H1 (cell line): ENCODE data around the gene MPPED2. TPM values are rescaled to one million over a fixed set of nuclear protein-coding genes. Genes with fewer than 3 reads are reported as not detected.

Experiments used
- CTCF ChIA-PET: fragments of 300-600 bp; sonication (Branson Sonifier 250); formaldehyde crosslinking; loops from one replicate; lab custom pipeline; 2021; ENCODE audit not compliant: partially characterized antibody; lab: Charles Lee
- POLR2A ChIA-PET: fragments of 300-600 bp; sonication (Branson Sonifier 250); formaldehyde crosslinking; loops from one replicate; lab custom pipeline; 2021; ENCODE audit warnings: inconsistent platforms; ENCODE audit not compliant: partially characterized antibody; lab: Charles Lee
- DNase-seq, 2 experiments: peaks; one replicate each; pipeline versions ENCODE4 v3.0.0 to v3.0.0-alpha.2; 2010 to 2022; ENCODE audit warnings: low spot score in 2 of 2, low read depth in 1 of 2, mixed read lengths in 1 of 2
- FAIRE-seq: peaks from 2 replicates; lab custom pipeline; 2011; peaks lifted over from hg19 to GRCh38; lab: Jason Lieb, UNC
- H2AFZ ChIP-seq: 2 replicates; pipeline ENCODE4 v1.8.1; 2012; ENCODE audit warnings: low read length, inconsistent platforms
- H2AK5ac ChIP-seq: 2 replicates; pipeline ENCODE4 v1.6.1; 2013; ENCODE audit warnings: low read depth, low read length
- H2BK120ac ChIP-seq: replicated peaks from 2 replicates; pipeline ENCODE3; 2013; ENCODE audit warnings: low read depth, low read length, inconsistent platforms
- H2BK12ac ChIP-seq: 2 replicates; pipeline ENCODE4 v1.6.1; 2013; ENCODE audit warnings: low read depth, low read length
- H2BK15ac ChIP-seq: 2 replicates; pipeline ENCODE4 v1.6.1; 2013; ENCODE audit warnings: low read length
- H2BK20ac ChIP-seq: 2 replicates; pipeline ENCODE4 v1.6.1; 2013; ENCODE audit warnings: low read length
- H2BK5ac ChIP-seq: 2 replicates; pipeline ENCODE4 v1.6.1; 2013; ENCODE audit warnings: low read depth, low read length
- H3K14ac ChIP-seq: 2 replicates; pipeline ENCODE4 v1.6.1; 2013; ENCODE audit warnings: inconsistent platforms; ENCODE audit not compliant: insufficient read length
- H3K18ac ChIP-seq: 2 replicates; pipeline ENCODE4 v1.6.1; 2013; ENCODE audit warnings: low read length; ENCODE audit errors: extremely low read depth
- H3K23ac ChIP-seq: 2 replicates; pipeline ENCODE4 v1.6.1; 2013; ENCODE audit warnings: inconsistent platforms; ENCODE audit not compliant: insufficient read length
- H3K23me2 ChIP-seq: 2 replicates; pipeline ENCODE4 v1.6.1; 2013; ENCODE audit warnings: low read depth, low read length
- H3K27ac ChIP-seq: 2 replicates; pipeline ENCODE4 v1.6.1; 2011; ENCODE audit warnings: low read depth, low read length, inconsistent platforms
- H3K27me3 ChIP-seq, 4 experiments: replicated peaks in 1 of 4; 1 replicate in 1 of 4; 2 replicates in 3 of 4; pipeline versions ENCODE4 v1.6.1 to v1.8.1; 2011 to 2013; ENCODE audit warnings: low read length in 3 of 4, mild to moderate bottlenecking in 3 of 4, inconsistent platforms in 2 of 4, mixed read lengths in 2 of 4, moderate library complexity in 1 of 4; ENCODE audit not compliant: control insufficient read depth in 3 of 4, insufficient read depth in 3 of 4; ENCODE audit errors: extremely low read depth in 1 of 4
- H3K36me3 ChIP-seq, 4 experiments: 2 replicates each; pipeline versions ENCODE4 v1.6.1 to v1.8.1; 2011 to 2013; ENCODE audit warnings: mild to moderate bottlenecking in 4 of 4, low read length in 3 of 4, moderate library complexity in 2 of 4, control low read depth in 1 of 4, inconsistent platforms in 1 of 4; ENCODE audit not compliant: insufficient read depth in 4 of 4, control insufficient read depth in 2 of 4
- H3K4ac ChIP-seq: replicated peaks from 2 replicates; pipeline ENCODE3; 2013; ENCODE audit warnings: low read length, low read depth, mixed read lengths, inconsistent platforms; ENCODE audit not compliant: insufficient read length
- H3K4me1 ChIP-seq, 4 experiments: replicated peaks in 1 of 4; 1 replicate in 1 of 4; 2 replicates in 3 of 4; pipeline versions ENCODE4 v1.6.1 to v1.8.1; 2011 to 2013; ENCODE audit warnings: low read length in 3 of 4, inconsistent platforms in 2 of 4, mixed read lengths in 1 of 4; ENCODE audit not compliant: insufficient read depth in 4 of 4, control insufficient read depth in 3 of 4
- H3K4me2 ChIP-seq, 2 experiments: 2 replicates each; pipeline versions ENCODE4 v1.6.1 to v1.8.1; 2011 to 2013; ENCODE audit warnings: low read depth in 2 of 2, low read length in 2 of 2, control low read depth in 1 of 2, inconsistent platforms in 1 of 2, mild to moderate bottlenecking in 1 of 2; ENCODE audit not compliant: insufficient read depth in 1 of 2
- H3K4me3 ChIP-seq, 4 experiments: fragments of 200-600, 300-600 bp in 1 of 4; sonication (generic), shearing (Covaris generic), sonication (Bioruptor Twin) in 1 of 4; 2 replicates each; pipeline versions ENCODE4 v1.5.1 to v1.8.1; 2011 to 2016; ENCODE audit warnings: low read length in 4 of 4, low read depth in 3 of 4, control low read depth in 2 of 4, inconsistent platforms in 2 of 4, mild to moderate bottlenecking in 2 of 4, mixed read lengths in 1 of 4, moderate library complexity in 1 of 4; ENCODE audit not compliant: insufficient read depth in 2 of 4; ENCODE audit errors: extremely low read depth in 1 of 4
- H3K56ac ChIP-seq: replicated peaks from 2 replicates; pipeline ENCODE3; 2013; ENCODE audit warnings: low read depth, mild to moderate bottlenecking, mixed read lengths, low read length, inconsistent platforms; ENCODE audit not compliant: insufficient read length
- H3K79me1 ChIP-seq: 2 replicates; pipeline ENCODE4 v1.6.1; 2013; ENCODE audit warnings: low read depth, low read length, control low read depth
- H3K79me2 ChIP-seq, 2 experiments: 2 replicates each; pipeline versions ENCODE4 v1.6.1 to v1.8.1; 2012 to 2013; ENCODE audit warnings: low read length in 2 of 2, mild to moderate bottlenecking in 2 of 2, inconsistent platforms in 1 of 2; ENCODE audit not compliant: insufficient read depth in 2 of 2, control insufficient read depth in 1 of 2
- H3K9ac ChIP-seq, 4 experiments: replicated peaks in 1 of 4; 1 replicate in 1 of 4; 2 replicates in 3 of 4; pipeline versions ENCODE4 v1.6.1 to v1.8.1; 2011 to 2013; ENCODE audit warnings: low read depth in 3 of 4, low read length in 3 of 4, control low read depth in 2 of 4, mild to moderate bottlenecking in 2 of 4, moderate library complexity in 2 of 4, inconsistent platforms in 1 of 4; ENCODE audit errors: extremely low read depth in 1 of 4
- H3K9me3 ChIP-seq, 2 experiments: 2 replicates each; pipeline versions ENCODE4 v1.6.1 to v1.8.1; 2012 to 2013; ENCODE audit warnings: mild to moderate bottlenecking in 2 of 2, moderate library complexity in 2 of 2, control low read depth in 1 of 2, inconsistent platforms in 1 of 2, low read depth in 1 of 2, low read length in 1 of 2, mixed read lengths in 1 of 2; ENCODE audit not compliant: insufficient read depth in 2 of 2
- H4K20me1 ChIP-seq, 2 experiments: replicated peaks in 1 of 2; 2 replicates each; pipeline versions ENCODE3 to v1.8.1; 2011 to 2013; ENCODE audit warnings: inconsistent platforms in 2 of 2, low read length in 2 of 2, mild to moderate bottlenecking in 1 of 2; ENCODE audit not compliant: insufficient read depth in 2 of 2, control insufficient read depth in 1 of 2
- H4K5ac ChIP-seq: 2 replicates; pipeline ENCODE4 v1.6.1; 2013; ENCODE audit warnings: low read length, low read depth, mixed read lengths, inconsistent platforms; ENCODE audit not compliant: insufficient read length
- H4K8ac ChIP-seq: 2 replicates; pipeline ENCODE4 v1.8.0; 2013; ENCODE audit warnings: mild to moderate bottlenecking, moderate library complexity, low read length, inconsistent platforms; ENCODE audit not compliant: insufficient read depth; ENCODE audit errors: extremely low read depth
- H4K91ac ChIP-seq: replicated peaks from 2 replicates; pipeline ENCODE3; 2013; ENCODE audit warnings: low read length, mixed read lengths, inconsistent platforms; ENCODE audit not compliant: insufficient read length
- ASH2L ChIP-seq: fragments of 200-600, 300-600 bp; sonication (generic); IDR thresholded peaks from one replicate; pipeline ENCODE4 v1.7.1; 2017; ENCODE audit warnings: low read length
- ATF3 ChIP-seq: IDR thresholded peaks from 2 replicates; pipeline ENCODE4 v1.6.1; 2011; ENCODE audit warnings: low read depth, mild to moderate bottlenecking, low read length; ENCODE audit not compliant: insufficient read depth
- BCL11A ChIP-seq, 2 experiments: IDR thresholded peaks; one replicate each; pipeline ENCODE4 v1.6.1; 2011; ENCODE audit warnings: low read depth in 2 of 2, low read length in 2 of 2, mild to moderate bottlenecking in 2 of 2
- BRCA1 ChIP-seq: IDR thresholded peaks from 2 replicates; pipeline ENCODE4 v1.6.1; 2012; ENCODE audit warnings: low read depth, low read length, improper control_type of control experiment
- CTBP2 ChIP-seq: IDR thresholded peaks from 2 replicates; pipeline ENCODE4 v1.7.0; 2011; ENCODE audit warnings: borderline replicate concordance, mild to moderate bottlenecking, moderate library complexity, mixed read lengths, low read length; ENCODE audit not compliant: insufficient read depth, insufficient read length
- EZH2 ChIP-seq: fragments of 200-600 bp; sonication (generic); IDR thresholded peaks from 2 replicates; pipeline ENCODE4 v1.7.1; 2012; ENCODE audit warnings: low read depth, mild to moderate bottlenecking, moderate library complexity, low read length, inconsistent platforms; ENCODE audit not compliant: severe bottlenecking
- GTF2F1 ChIP-seq: IDR thresholded peaks from 2 replicates; pipeline ENCODE4 v1.6.1; 2012; ENCODE audit warnings: low read depth, low read length, improper control_type of control experiment, borderline replicate concordance
- HDAC2 ChIP-seq, 2 experiments: fragments of 300-600 bp in 1 of 2; sonication (generic) in 1 of 2; IDR thresholded peaks; 2 replicates each; pipeline ENCODE4 v1.6.1; 2011 to 2012; ENCODE audit warnings: low read depth in 2 of 2, low read length in 2 of 2, mild to moderate bottlenecking in 2 of 2, moderate library complexity in 2 of 2, borderline replicate concordance in 1 of 2, inconsistent platforms in 1 of 2
- JUN ChIP-seq: IDR thresholded peaks from 2 replicates; pipeline ENCODE4 v1.6.1; 2011; ENCODE audit warnings: low read depth, mild to moderate bottlenecking, improper control_type of control experiment, low read length
- NRF1 ChIP-seq: IDR thresholded peaks from 2 replicates; pipeline ENCODE4 v1.6.1; 2011; ENCODE audit warnings: mild to moderate bottlenecking, low read depth, low read length, improper control_type of control experiment
- RBBP5 ChIP-seq: IDR thresholded peaks from 2 replicates; pipeline ENCODE4 v1.7.1; 2012; ENCODE audit warnings: low read depth, mild to moderate bottlenecking, inconsistent platforms, low read length, moderate library complexity, borderline replicate concordance
- SRF ChIP-seq: IDR thresholded peaks from 2 replicates; pipeline ENCODE4 v1.6.1; 2011; ENCODE audit warnings: mild to moderate bottlenecking, low read depth, low read length, moderate library complexity
- SUZ12 ChIP-seq: fragments of 200-600 bp; sonication (generic); IDR thresholded peaks from 2 replicates; pipeline ENCODE4 v1.6.1; 2012; ENCODE audit warnings: mild to moderate bottlenecking, inconsistent platforms, low read length, moderate library complexity, mixed read lengths
- TAF7 ChIP-seq: optimal IDR thresholded peaks from 2 replicates; pipeline ENCODE3; 2011; ENCODE audit warnings: low read depth, mild to moderate bottlenecking, inconsistent platforms, low read length, moderate library complexity, borderline replicate concordance
- WGBS, 2 experiments: shearing (Covaris generic) in 1 of 2; methylation state at CpG; one replicate each; pipeline versions ENCODE4 v1.1.6 to v1.1.7; 2013 to 2015; ENCODE audit warnings: low lambda C conversion rate in 2 of 2, mixed read lengths in 2 of 2, inconsistent platforms in 1 of 2, low coverage in 1 of 2, missing lambda C conversion rate in 1 of 2; ENCODE audit not compliant: insufficient replicate concordance in 2 of 2, insufficient coverage in 1 of 2, insufficient read length in 1 of 2; ENCODE audit errors: extremely low coverage in 1 of 2, missing lambda C conversion rate in 1 of 2; 5-methylcytosine and 5-hydroxymethylcytosine counted together
- polyA plus RNA-seq, 7 experiments: library from polyadenylated mRNA; depleted of rRNA in 3 of 7; stranded (reverse) in 5 of 7; unstranded in 2 of 7; fragments of >200 nt in 5 of 7; fragments of 200-250 nt in 2 of 7; gene quantifications; 1 replicate in 5 of 7; 2 replicates in 1 of 7; 4 replicates in 1 of 7; pipeline versions ENCODE4 v1.2.1 to v1.2.3, GENCODE V29; 2011 to 2013; ENCODE audit warnings: missing spikeins in 2 of 7, mixed read lengths in 2 of 7
- total RNA-seq: library from RNA; stranded (reverse); fragmentation: NEBNext Ultra II Directional; extraction: Animal tissue kit (Norgen Biotek cat#: 25700); gene quantifications from 2 replicates; pipeline ENCODE4 v1.2.1, GENCODE V29; 2021

The MPPED2 gene
- total and polyA plus RNA-seq, 2 of the 8 experiments (the other 6 are each of a cell fraction or from before 2014, with no cell fraction given): 1.3 to 3.5 TPM

GRCh38 chr11:30501744-30502143 lies 84.4 kb downstream of the MPPED2 start:
- 92% methylated on average over 2 of the region's 2 CpGs; no CpG with 5 or more reads in 1 of the 2 experiments for WGBS, 2 experiments
- Histone ChIP-seq H3K36me3 (no peaks in the 10 kb centered on the region), H3K4me2 (no peak overlapping the region), H2BK120ac (no peak overlapping the region), H3K9me3 (no peaks in the 10 kb centered on the region), H2BK15ac (no peak overlapping the region), H4K5ac (no peak overlapping the region), H3K79me1 (no peaks in the 10 kb centered on the region), H4K91ac (no peak overlapping the region), H3K4me3 (no peak overlapping the region), H3K4ac (no peak overlapping the region), H3K27me3 (no peaks in the 10 kb centered on the region), H2AK5ac (no peak overlapping the region), H4K8ac (no peak overlapping the region), H3K14ac (no peak overlapping the region), H3K23ac (no peak overlapping the region), H2BK20ac (no peak overlapping the region), H3K18ac (no peak overlapping the region), H2BK12ac (no peak overlapping the region), H3K23me2 (no peaks in the 10 kb centered on the region), H3K4me1 (no peaks in the 10 kb centered on the region), H4K20me1 (no peaks in the 10 kb centered on the region), H3K9ac (no peak overlapping the region), H3K27ac (no peak overlapping the region), H2BK5ac (no peak overlapping the region), H3K56ac (no peak overlapping the region), H2AFZ (no peak overlapping the region), H3K79me2 (no peaks in the 10 kb centered on the region)
- no peak for FAIRE-seq
- ChIA-PET POLR2A (interaction anchor here (0.5 kb wide), 1 partner anchor 120 kb away, joined by 3 read pairs; no protein-coding TSS in a partner anchor), CTCF (no interaction called here)
- no peak for DNase-seq
- TF ChIP-seq ASH2L (no peak), GTF2F1 (no peak), ATF3 (no peak), TAF7 (no peak), EZH2 (no peak), CTBP2 (no peak), BCL11A (IDR thresholded peaks at IDR 0.05; ENCODE audit: low read depth in 2 of 2, low read length in 2 of 2) (no peak), SRF (no peak), BRCA1 (no peak), RBBP5 (no peak), SUZ12 (no peak), NRF1 (no peak), JUN (no peak), HDAC2 (IDR thresholded peaks at IDR 0.05; ENCODE audit: borderline replicate concordance in 1 of 2, low read depth in 2 of 2, low read length in 2 of 2) (no peak)
